GM18870 (cell line): ENCODE data around the gene STK11IP.
A peak's percentile ranks its signal among the peaks of the same experiment; 100 is the strongest.

Experiments used
- ATAC-seq: cut with Tn5 transposase; IDR thresholded peaks from one replicate; pipeline ENCODE4 v1.9.1; 2021; ENCODE audit warnings: moderate library complexity; ENCODE audit not compliant: unreplicated experiment

The STK11IP gene

GRCh38 chr2:219631904-219632759 lies 34.5 kb downstream of the STK11IP start:
- ATAC-seq = no peak

GRCh38 chr2:219632760-219633105 lies 35.1 kb downstream of the STK11IP start:
- no peak for ATAC-seq

DNA sequence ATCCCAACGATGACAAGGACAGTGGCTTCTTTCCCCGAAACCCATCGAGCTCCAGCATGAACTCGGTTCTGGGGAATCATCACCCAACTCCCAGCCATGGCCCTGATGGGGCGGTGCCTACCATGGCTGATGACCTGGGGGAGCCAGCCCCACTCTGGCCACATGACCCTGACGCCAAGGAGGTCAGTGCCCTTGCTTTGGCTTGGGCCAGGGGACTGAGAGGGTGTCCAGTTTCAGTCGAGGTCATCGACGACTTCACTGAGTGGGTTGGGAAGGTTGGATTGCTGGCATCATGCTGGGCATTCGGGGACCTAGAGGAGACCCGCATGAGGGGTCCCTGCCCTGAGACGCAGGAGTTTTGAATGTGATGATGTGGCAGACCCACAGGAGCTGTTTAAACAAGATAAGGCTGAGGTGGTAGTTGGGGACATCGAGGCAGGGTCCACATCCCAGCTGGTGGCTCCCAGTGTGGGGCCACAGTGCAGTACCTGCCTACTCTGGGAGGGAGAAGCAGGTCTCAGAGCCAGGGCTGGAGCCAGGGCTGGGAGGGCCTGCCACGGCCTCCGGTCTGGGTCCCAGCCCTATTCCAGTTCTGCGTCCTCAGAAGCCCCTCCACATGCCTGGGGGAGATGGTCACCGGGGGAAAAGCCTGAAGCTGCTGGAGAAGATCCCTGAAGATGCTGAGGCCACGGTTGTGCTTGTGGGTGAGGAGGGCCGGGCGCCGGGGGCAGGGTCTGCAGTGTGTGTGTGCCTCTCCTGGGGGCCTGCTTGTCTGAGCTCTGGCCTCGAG lies 35.8 kb downstream of the STK11IP start:
- no peak for ATAC-seq

DNA sequence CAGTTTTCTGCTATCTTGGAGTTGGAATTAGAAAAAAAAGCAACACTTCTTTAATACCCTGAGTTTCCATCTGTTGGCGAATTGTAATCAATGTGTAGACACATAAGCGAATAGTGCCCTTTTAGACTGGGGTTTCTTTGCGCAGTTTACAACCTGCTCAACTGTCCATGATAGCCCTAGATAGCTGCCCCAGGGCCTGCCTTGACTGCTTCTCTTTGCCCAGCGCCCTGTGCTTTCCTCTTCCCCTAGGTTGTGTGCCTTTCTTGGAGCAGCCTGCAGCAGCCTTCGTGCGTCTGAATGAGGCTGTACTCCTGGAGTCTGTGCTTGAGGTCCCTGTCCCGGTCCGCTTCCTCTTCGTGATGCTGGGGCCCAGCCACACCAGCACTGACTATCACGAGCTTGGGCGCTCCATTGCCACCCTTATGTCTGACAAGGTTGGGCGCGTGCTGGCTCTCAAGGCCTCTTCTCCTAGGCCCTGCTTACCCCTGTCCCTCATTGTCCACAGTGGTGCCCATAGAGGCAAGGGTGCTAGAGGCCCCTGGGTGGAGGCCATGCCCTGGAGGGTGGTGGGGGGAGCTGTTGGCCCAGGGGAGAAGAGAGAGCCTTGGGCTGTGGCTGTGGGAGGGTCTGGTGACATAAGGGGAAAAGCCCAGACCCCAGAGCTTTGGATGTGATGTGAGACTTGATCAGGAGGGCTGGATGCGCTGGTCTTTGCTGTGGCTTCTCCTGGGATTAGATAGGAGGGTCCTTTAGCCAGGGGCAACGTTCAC lies 36.7 kb downstream of the STK11IP start:
- no peak for ATAC-seq

DNA sequence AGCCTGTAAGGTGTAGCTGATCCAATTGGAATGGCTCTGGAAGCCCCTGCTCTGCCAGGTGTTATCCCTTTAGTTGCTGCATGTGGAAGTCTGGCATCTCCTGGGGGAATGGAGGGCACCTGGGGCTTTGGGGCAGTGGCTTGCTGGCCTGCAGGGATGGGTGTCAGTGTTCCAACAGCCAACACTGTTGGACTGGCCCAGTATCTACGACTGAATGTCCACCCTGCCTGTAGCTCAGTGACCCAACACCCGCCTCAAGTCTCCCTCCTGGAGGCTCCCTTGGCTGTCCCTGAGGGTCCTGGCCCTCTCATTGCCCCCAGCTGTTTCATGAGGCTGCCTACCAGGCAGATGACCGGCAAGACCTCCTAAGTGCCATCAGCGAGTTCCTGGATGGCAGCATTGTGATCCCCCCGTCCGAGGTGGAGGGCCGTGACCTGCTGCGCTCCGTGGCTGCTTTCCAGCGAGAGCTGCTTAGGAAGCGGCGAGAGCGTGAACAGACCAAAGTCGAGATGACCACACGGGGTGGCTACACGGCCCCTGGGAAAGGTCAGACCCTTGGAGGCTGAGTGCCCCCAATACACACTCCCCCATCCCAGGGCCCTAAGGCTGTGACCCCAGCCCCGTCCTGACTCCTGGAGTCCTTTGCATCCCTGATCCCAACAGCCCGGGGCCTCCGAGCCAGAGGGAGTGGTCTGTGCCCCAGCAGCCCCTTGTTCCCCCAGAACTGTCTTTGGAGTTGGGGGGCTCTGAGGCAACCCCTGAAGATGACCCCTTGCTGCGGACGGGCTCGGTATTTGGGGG lies 37.5 kb downstream of the STK11IP start:
- ATAC-seq = no peak

DNA sequence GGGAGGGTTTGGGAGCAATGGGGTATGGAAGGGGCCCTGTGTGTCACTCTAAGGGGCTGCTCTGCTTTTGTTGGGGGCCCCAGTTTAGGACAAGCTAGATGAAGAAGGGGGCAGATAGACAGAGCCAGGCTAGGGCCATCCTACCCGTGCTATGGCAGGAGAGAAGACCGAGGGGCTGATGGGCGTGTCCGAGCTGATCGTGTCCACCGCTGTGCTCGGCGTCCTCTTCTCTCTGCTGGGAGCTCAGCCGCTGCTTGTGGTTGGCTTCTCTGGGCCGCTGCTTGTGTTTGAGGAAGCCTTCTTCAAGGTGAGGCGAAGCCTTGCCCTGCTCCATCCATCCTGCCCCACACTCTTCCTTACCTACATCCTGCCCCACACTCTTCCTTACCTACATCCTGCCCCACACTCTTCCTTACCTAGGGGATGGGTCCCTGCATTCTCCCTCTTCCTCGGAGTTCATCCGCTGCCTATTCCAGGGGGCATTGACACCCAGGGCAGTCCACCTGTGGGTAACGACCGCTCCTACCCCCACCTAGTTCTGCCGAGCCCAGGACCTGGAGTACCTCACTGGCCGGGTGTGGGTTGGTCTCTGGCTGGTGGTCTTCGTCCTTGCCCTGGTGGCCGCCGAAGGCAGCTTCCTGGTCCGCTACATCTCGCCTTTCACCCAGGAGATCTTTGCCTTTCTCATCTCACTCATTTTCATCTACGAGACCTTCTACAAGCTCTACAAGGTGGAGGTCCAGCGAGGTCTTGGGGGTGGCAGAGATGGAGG lies 38.7 kb downstream of the STK11IP start:
- ATAC-seq = no peak

DNA sequence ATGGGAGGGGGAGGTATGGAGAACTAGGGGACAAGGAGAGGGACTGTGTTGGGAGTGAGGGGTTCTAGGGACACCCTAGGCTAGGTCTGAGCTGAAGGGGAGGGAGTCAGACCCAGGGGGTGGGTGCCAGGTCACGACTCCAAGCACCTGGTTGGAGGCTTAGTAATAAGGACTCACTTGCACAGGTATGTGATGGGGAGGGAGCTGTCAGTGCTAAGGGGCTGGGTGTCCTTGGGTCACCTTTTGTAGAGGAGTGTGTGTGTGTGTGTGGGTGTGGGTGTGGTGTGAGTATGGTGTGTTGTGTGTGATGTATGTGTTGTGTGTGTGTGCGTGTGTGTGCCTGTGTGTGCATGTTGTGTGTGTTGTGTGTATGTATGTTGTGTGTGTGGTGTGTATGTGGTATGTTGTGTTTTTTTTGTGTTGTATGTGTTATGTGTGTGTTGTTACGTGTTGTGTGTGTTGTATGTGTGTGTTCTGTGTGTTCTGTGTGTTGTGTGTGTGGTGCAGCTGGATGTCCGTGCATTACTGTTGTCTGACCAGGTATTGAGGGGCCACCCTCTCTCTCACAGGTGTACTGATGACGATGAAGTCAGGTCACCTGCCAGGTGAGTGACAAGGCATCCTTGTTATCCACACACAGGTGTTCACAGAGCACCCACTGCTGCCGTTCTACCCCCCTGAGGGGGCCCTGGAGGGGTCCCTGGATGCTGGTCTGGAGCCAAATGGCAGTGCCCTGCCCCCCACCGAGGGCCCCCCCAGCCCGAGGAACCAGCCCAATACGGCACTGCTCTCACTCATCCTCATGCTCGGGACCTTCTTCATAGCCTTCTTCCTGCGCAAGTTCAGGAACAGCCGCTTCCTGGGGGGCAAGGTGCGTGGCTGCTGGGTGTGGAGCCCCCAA lies 39.5 kb downstream of the STK11IP start:
- no peak for ATAC-seq

DNA sequence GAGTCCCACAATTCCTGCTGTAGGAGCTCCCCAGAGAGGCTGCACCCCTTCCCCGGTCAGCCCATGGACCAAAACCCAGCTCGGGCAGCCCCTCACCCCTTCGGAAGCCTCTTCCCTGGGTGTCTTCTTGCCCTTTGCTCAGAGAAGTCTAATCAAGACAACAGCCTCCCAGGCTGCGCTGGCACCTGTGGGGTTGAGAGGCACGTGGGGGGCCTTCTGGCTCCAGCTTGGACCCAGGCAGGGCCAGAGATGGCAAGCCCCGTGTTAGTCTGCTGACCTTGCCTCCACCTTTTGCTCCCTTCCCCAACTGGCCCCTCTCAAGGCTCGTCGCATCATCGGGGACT lies 40.2 kb downstream of the STK11IP start:
- ATAC-seq = no peak

DNA sequence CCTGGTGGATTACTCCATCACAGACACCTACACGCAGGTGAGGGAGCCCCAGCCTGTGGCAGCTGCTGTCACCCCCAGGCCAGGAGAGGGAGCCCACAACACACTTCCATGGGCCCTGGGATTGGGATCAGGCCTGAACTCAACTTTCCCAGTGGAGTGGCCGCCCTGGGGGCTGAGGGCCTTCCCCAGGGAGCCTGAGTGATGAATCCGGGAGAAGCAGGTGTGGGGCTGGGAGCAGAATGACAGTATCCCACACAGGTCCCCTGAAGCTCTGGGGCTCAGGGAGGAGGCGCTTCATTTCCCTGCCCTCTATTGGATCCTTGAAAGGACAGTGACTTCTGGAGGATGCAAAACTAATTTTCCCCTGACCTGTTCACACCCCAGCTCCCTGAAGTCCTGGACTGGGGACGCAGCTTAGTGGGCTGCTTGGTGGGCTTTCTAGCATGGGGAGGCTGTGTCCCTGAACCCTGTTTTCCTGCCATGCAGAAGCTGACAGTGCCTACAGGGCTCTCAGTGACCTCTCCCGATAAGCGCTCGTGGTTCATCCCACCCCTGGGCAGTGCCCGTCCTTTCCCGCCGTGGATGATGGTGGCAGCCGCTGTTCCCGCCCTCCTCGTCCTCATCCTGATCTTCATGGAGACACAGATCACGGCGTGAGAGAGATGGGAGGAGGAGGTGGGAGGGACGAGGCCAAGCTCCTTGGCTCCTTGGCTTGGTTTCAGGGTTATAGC lies 40.7 kb downstream of the STK11IP start:
- ATAC-seq = no peak

DNA sequence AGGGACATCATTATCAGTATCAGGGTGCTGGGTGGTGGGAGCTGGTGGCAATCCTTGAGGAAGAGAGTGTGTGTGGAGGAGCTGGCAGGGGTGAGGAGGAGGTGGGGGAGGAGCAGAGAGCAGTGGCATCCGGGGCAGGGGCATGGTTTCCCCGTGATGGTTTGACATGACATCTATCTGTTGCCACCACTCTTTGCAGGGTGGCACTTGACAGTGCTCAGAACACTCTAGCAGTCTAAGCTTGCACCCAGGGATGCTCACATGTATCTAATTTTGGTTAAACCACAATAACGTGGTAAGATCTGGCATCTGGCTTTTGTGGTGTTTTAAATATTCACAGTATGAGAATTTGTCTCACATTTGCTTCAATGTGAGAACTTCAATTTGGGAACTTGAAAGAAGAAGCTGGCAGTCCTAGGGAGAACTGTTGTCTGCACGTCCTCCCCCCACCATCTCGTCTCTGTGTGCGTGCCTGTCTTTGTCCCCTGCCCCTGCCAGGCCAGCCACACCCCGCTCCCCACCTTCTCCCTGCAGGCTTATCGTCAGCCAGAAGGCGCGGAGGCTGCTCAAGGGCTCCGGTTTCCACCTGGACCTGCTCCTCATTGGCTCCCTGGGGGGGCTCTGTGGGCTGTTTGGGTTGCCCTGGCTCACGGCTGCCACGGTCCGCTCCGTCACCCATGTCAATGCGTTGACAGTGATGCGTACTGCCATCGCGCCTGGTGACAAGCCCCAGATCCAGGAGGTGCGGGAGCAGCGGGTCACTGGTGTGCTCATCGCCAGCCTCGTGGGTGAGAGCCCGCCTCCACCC lies 41.5 kb downstream of the STK11IP start:
- ATAC-seq = no peak

DNA sequence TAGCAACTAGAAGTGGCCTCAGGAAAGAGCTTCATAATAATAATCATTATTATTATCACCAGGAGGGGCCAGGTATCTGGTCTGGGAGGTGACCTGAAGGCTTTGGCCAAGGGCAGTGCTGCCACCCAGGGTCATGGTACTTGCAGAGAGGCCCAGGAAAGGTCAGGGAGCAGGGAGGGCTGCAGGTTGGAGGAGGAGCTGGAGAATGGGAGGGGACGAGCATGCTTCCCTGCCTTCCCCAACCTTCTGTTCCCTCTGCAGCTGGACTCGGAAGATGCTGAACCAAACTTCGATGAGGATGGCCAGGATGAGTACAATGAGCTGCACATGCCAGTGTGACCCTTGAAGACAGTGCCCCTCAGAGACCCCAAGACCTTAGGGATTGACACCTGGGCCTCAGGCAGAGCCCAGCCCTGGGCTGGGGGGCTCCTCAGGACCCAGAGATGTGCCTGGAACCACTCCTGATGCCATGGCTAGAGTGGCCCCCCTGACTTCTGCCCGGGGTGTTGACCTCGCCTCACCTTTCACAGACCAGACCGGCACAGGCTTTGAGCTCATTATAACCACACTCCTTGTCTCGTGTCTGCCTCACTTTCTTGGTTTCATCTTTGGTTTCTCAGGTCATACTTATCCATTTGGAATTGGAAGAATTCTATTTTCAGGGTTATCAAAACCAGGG lies 43.9 kb downstream of the STK11IP start:
- ATAC-seq = no peak

GRCh38 chr2:219642069-219642454 lies 44.4 kb downstream of the STK11IP start:
- ATAC-seq = no peak

DNA sequence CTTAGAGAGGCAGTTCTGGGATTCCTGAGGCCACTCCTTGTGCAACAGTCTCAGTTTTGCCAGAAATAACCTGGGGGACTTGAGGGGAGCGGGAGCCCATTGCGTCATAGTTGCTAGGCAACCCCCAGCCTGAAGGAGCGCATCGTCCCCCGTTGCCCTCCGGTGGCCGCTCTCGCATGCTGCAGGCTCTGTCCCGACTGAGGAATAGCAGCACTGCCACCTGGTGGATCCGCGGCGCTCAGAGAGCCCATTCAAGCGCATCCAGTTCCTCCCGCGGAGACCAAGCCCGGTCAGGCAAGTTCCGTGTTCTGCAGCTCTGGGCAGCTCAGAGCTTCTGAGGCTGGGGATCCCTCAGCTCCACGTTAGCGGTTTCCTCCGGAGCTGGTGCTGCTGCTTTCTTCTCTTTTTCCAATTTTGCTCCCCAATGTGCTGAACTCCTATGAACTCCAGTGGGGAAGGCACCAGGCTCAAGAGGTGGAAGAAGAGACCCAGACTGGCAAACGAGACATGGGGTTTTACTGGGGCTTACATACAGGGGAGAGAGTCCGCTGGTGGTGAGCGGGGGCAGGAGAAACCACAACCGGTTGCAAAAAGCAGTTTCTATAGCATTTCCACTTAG lies 44.9 kb downstream of the STK11IP start:
- peak; percentile 98 for ATAC-seq

- no peak for ATAC-seq
These were observed 45.4 kb downstream of the STK11IP start for GRCh38 chr2:219643084-219643473.

DNA sequence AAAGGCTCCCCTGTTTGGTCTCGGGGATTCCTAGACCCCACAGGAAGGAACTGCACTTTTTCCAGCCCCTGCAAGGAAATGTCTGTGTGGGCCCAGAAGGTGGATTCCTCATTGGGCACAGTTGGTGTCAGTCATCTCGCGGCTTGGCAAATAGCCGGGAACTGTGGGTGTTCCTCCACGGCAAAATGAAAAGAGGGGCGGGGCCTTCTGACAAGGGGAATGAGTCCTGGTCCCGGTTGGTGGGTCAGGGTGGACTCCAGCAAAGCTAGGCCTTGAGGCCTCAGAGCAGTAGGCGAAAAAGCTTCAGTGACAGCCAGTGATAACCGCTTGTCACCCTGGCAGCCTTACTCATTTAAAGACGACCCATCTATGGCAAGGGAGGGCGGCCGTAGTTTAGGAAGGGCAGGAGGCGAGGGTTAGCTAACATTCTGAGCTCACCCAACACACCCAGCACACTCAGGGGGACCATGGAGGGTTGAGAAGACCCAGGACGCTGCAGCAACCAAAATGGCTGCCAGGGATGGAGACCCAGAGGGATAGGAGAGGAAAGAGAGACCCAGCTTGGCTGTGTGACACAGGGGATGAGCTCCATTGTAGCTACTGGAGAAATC lies 46.2 kb downstream of the STK11IP start:
- no peak for ATAC-seq

GRCh38 chr2:219644801-219645480 lies 47.3 kb downstream of the STK11IP start:
- no peak for ATAC-seq
